ENCODE data around the gene SLC35A3. TPM values are rescaled to one million over a fixed set of nuclear protein-coding genes. Genes with fewer than 3 reads are reported as not detected.

The SLC35A3 gene
- total RNA-seq, 1 donor, result 24.6 TPM

DNA sequence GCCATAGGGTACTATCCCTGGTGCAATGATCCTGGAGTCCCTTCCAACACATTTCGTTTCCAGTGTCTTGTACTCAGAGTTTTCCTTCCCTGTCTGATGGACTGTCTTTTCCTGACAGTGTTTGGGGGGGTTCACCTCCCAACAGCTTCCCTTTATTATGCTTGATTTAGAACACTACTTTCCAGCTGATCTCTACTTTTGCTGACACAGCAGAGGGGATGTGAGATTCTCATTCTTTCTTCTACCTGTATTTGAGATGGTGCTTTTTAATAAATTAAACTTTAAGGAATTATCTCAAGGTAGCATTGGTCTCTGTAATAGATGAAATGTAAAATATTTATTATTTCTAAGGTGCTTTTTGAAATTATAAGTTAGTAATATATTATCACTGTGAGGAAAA lies 41.0 kb downstream of the SLC35A3 start:
- Histone ChIP-seq H3K27me3 (ENCODE audit: insufficient read depth, low read length) (no peaks in the 10 kb centered on the region), H3K27ac (ENCODE audit: low read depth, low read length) (no peak overlapping the region), H3K36me3 (ENCODE audit: insufficient read depth, low read length) (no peaks in the 10 kb centered on the region), H3K9me3 (ENCODE audit: low read depth, low read length) (no peaks in the 10 kb centered on the region), H2AFZ (ENCODE audit: low read length) (no peak overlapping the region), H3K4me2 (ENCODE audit: insufficient read depth, low read length) (no peak overlapping the region), H3K4me1 (ENCODE audit: insufficient read depth, low read length) (no peaks in the 10 kb centered on the region), H4K20me1 (ENCODE audit: insufficient read depth, low read length) (peaks cover 6% of the 10 kb centered on the region), H3K4me3 (ENCODE audit: insufficient read depth, low read length) (no peak overlapping the region), H3K79me2 (ENCODE audit: insufficient read depth, low read length) (peaks cover 8% of the 10 kb centered on the region)
- TF ChIP-seq, protein P1, sequence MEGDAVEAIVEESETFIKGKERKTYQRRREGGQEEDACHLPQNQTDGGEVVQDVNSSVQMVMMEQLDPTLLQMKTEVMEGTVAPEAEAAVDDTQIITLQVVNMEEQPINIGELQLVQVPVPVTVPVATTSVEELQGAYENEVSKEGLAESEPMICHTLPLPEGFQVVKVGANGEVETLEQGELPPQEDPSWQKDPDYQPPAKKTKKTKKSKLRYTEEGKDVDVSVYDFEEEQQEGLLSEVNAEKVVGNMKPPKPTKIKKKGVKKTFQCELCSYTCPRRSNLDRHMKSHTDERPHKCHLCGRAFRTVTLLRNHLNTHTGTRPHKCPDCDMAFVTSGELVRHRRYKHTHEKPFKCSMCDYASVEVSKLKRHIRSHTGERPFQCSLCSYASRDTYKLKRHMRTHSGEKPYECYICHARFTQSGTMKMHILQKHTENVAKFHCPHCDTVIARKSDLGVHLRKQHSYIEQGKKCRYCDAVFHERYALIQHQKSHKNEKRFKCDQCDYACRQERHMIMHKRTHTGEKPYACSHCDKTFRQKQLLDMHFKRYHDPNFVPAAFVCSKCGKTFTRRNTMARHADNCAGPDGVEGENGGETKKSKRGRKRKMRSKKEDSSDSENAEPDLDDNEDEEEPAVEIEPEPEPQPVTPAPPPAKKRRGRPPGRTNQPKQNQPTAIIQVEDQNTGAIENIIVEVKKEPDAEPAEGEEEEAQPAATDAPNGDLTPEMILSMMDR (IDR thresholded peaks at IDR 0.05; ENCODE audit: extremely low read depth, low read depth, low read length), result no peak
- no peak for DNase-seq (ENCODE audit: insufficient read length, low spot score, missing footprints)

DNA sequence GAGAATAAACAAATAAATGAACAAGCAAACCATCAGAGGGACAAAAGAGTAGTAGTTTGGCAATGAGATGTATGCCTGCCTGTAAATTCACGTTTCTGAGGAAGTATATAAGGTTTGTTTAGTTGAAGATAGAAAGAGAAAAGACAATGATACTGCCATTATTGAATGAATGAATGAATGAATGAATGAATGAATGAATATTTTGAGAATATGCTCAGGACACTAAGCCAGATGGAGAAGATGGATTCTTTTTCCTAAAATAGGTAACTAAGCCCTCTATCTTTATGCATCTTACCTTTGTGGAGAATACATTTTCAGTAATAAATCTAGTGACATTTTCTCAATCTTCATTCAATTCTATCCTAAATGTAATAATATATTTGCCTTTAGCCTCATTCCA lies 49.4 kb downstream of the SLC35A3 start:
- TF ChIP-seq, protein P1 (IDR thresholded peaks at IDR 0.05; ENCODE audit: extremely low read depth, low read depth, low read length), result no peak
- H3K4me3 ChIP-seq (ENCODE audit: insufficient read depth, low read length), result no peak overlapping the region
- H2AFZ ChIP-seq (ENCODE audit: low read length), result no peak overlapping the region
- no peaks in the 10 kb centered on the region for H3K27me3 ChIP-seq (ENCODE audit: insufficient read depth, low read length)
- no peak for DNase-seq (ENCODE audit: insufficient read length, low spot score, missing footprints)
- no peaks in the 10 kb centered on the region for H3K79me2 ChIP-seq (ENCODE audit: insufficient read depth, low read length)
- no peaks in the 10 kb centered on the region for H3K36me3 ChIP-seq (ENCODE audit: insufficient read depth, low read length)
- no peak overlapping the region for H3K27ac ChIP-seq (ENCODE audit: low read depth, low read length)
- no peaks in the 10 kb centered on the region for H3K9me3 ChIP-seq (ENCODE audit: low read depth, low read length)
- no peaks in the 10 kb centered on the region for H3K4me1 ChIP-seq (ENCODE audit: insufficient read depth, low read length)
- H4K20me1 ChIP-seq (ENCODE audit: insufficient read depth, low read length), result no peaks in the 10 kb centered on the region
- no peak overlapping the region for H3K4me2 ChIP-seq (ENCODE audit: insufficient read depth, low read length)

DNA sequence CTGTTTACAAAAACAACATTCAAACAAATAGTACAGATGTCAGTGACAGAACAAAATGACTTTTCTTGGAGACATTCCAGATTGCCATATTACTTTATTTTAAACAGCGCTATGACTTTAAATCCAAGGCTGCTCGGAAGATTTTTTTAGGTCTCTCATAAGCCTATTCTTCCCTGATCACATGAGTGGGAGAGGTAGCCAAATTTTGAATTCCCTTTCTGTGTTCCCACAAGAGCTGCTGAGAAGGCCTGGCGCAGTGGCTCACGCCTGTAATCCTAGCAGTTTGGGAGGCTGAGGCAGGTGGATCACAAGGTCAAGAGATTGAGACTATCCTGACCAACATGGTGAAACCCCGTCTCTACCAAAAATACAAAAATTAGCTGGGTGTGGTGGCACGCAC lies 53.7 kb downstream of the SLC35A3 start:
- no peaks in the 10 kb centered on the region for H3K9me3 ChIP-seq (ENCODE audit: low read depth, low read length)
- no peak overlapping the region for H3K4me2 ChIP-seq (ENCODE audit: insufficient read depth, low read length)
- H3K36me3 ChIP-seq (ENCODE audit: insufficient read depth, low read length), result no peaks in the 10 kb centered on the region
- TF ChIP-seq, protein P1 (IDR thresholded peaks at IDR 0.05; ENCODE audit: extremely low read depth, low read depth, low read length), result no peak
- H2AFZ ChIP-seq (ENCODE audit: low read length), result no peak overlapping the region
- no peak for DNase-seq (ENCODE audit: insufficient read length, low spot score, missing footprints)
- H3K79me2 ChIP-seq (ENCODE audit: insufficient read depth, low read length), result no peaks in the 10 kb centered on the region
- no peaks in the 10 kb centered on the region for H4K20me1 ChIP-seq (ENCODE audit: insufficient read depth, low read length)
- H3K4me1 ChIP-seq (ENCODE audit: insufficient read depth, low read length), result no peaks in the 10 kb centered on the region
- H3K27ac ChIP-seq (ENCODE audit: low read depth, low read length), result no peak overlapping the region
- H3K27me3 ChIP-seq (ENCODE audit: insufficient read depth, low read length), result no peaks in the 10 kb centered on the region
- no peak overlapping the region for H3K4me3 ChIP-seq (ENCODE audit: insufficient read depth, low read length)

DNA sequence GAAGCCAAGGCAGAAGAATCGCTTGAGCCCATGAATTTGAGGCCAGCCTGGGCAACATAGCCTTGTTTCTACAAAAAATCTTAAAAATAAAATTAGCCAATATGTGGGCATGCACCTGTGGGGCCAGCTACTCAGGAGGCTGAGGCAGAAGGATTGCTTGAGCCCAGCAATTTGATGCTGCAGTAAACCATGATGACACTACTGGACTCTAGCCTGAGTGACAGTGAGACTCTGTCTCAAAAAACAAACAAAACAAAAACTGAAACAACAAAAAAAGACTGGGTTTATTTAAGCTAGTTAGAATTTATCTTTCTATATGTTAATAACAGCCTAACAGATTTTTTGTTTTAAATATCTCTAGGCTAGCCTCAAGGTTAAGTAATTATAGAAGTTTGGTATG lies 57.4 kb downstream of the SLC35A3 start:
- H3K36me3 ChIP-seq (ENCODE audit: insufficient read depth, low read length), result no peaks in the 10 kb centered on the region
- H3K27ac ChIP-seq (ENCODE audit: low read depth, low read length), result no peak overlapping the region
- no peaks in the 10 kb centered on the region for H3K4me1 ChIP-seq (ENCODE audit: insufficient read depth, low read length)
- no peak overlapping the region for H2AFZ ChIP-seq (ENCODE audit: low read length)
- no peaks in the 10 kb centered on the region for H3K27me3 ChIP-seq (ENCODE audit: insufficient read depth, low read length)
- TF ChIP-seq, protein P1 (IDR thresholded peaks at IDR 0.05; ENCODE audit: extremely low read depth, low read depth, low read length), result no peak
- no peaks in the 10 kb centered on the region for H3K9me3 ChIP-seq (ENCODE audit: low read depth, low read length)
- H3K4me2 ChIP-seq (ENCODE audit: insufficient read depth, low read length), result no peak overlapping the region
- H4K20me1 ChIP-seq (ENCODE audit: insufficient read depth, low read length), result no peaks in the 10 kb centered on the region
- H3K4me3 ChIP-seq (ENCODE audit: insufficient read depth, low read length), result no peak overlapping the region
- DNase-seq (ENCODE audit: insufficient read length, low spot score, missing footprints), result no peak
- H3K79me2 ChIP-seq (ENCODE audit: insufficient read depth, low read length), result no peaks in the 10 kb centered on the region

Data from osteoblast (primary cell).